IPS-18c (cell line): Measurements from ENCODE around the gene GPATCH4.
A peak's percentile ranks its signal among the peaks of the same experiment; 100 is the strongest.

Source experiments
- H3K4me3 ChIP-seq: 2 replicates; pipeline ENCODE4 v1.7.0; 2013; ENCODE audit warnings: low read depth, mild to moderate bottlenecking, low read length, moderate library complexity; ENCODE audit not compliant: insufficient read depth
- H3K9me3 ChIP-seq: one replicate; pipeline ENCODE4 v1.6.1; 2013; ENCODE audit warnings: mild to moderate bottlenecking, low read length, moderate library complexity; ENCODE audit not compliant: control insufficient read depth, insufficient read depth

Gene GPATCH4

DNA sequence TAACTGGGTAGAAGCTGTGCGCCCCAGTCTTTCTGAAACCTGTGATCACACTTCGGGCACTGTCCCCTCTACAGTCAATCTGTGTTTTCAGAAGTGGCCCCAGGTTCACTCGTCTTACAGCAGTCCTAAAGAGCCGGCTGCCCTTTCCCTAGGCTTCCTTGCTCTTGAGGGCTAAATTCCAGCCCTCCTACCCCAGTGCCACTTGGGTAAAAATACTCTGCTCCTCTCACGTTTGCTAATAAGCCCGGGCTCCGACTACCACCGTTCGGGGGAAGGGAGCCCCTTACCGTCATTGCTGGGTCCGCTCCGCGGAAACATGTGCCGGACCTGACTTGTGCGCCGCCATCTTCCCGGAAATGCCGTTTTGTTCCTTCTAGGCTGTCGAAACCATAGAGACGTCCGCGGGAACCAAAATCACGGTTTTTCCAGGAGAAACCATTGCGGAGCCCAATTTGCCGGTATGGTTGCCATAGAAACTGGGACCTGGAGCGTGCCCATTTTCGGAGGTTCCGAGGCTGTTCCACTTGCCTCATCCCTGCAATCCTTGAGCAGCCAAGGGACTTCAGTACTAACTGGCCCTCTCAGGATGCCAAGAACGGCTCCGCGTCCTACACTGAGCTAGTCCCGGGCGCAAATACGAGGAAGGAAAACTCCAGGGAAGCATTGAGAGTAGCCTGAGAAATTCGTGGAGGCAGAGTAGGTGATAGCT lies at the start of gene GPATCH4:
Gene GPATCH4, minus strand, starts transcription at position 358 of the 709 bp plus-strand sequence.
- peak within 1 kb of the TSS; percentile 97 for H3K4me3 ChIP-seq
- no peaks in the 10 kb centered on the region for H3K9me3 ChIP-seq

DNA sequence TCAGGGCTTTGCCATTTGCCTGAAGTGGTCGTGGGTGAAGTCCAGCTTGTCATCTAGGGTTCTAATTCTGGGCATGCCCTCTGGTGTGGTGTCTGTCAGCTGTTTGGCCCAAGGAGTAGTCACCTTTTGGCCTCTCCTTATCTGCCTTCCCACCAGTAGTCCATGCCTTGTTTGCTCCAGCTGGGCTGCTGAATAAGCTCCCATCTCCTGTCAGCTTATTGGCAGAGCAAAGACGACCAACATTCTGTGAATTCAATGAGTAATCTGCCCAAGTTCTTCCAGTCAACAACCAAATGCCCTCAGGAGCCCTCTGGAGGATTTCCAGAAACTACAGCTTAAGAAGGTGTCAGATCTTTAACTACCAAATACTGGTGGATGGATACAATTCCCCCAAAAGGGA lies 47.7 kb upstream of the GPATCH4 start:
- Histone ChIP-seq H3K4me3 (no peak overlapping the region), H3K9me3 (no peaks in the 10 kb centered on the region)

GRCh38 chr1:156648496-156648895 lies 47.2 kb upstream of the GPATCH4 start:
- Histone ChIP-seq H3K4me3 (no peak overlapping the region), H3K9me3 (no peaks in the 10 kb centered on the region)

DNA sequence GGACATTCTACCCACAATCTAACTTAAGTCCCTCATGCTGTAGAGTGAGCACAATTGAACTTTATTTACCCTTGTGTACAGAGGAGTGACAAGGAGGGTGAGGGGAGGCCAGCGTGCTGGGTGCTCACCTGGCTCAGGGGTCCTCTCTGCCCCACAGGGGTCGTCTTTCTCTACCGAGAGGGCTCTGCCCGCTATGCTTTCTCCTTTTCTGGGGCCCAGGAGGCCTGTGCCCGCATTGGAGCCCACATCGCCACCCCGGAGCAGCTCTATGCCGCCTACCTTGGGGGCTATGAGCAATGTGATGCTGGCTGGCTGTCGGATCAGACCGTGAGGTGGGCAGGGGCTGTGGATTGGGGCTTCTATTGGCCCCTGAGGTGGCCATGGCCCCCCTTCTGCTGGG lies 46.1 kb upstream of the GPATCH4 start:
- H3K4me3 ChIP-seq = no peak overlapping the region
- H3K9me3 ChIP-seq = no peaks in the 10 kb centered on the region

- no peaks in the 10 kb centered on the region for H3K9me3 ChIP-seq
- no peak overlapping the region for H3K4me3 ChIP-seq
These were observed 45.5 kb upstream of the GPATCH4 start for GRCh38 chr1:156646738-156647211.

GRCh38 chr1:156645666-156646065 lies 44.4 kb upstream of the GPATCH4 start:
- Histone ChIP-seq H3K4me3 (no peak overlapping the region), H3K9me3 (no peaks in the 10 kb centered on the region)

- H3K9me3 ChIP-seq = no peaks in the 10 kb centered on the region
- no peak overlapping the region for H3K4me3 ChIP-seq
These were observed 43.8 kb upstream of the GPATCH4 start for GRCh38 chr1:156645056-156645455.

GRCh38 chr1:156644640-156645039 lies 43.4 kb upstream of the GPATCH4 start:
- Histone ChIP-seq H3K9me3 (no peaks in the 10 kb centered on the region), H3K4me3 (no peak overlapping the region)

DNA sequence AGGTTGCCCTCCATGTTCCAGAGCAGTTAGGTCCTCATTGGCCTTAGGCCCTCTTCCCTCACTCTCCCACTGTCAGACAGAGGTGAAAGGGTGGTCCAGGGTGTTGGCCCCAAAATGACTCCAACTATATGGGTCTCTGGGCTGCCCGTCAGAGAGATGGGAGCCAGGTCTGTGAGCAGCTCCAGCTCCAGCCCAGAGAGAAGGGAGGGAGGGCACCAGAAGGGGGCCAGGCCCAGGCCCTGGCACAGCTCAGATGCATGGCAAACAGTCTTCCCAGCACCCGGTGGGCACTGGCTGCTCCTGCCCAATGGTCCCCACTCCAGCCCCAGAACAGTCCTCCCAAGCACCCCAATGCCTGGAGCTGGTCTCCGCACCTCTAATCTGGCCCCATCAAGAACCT lies 42.9 kb upstream of the GPATCH4 start:
- no peak overlapping the region for H3K4me3 ChIP-seq

GRCh38 chr1:156643778-156644092 lies 42.5 kb upstream of the GPATCH4 start:
- Histone ChIP-seq H3K9me3 (no peaks in the 10 kb centered on the region), H3K4me3 (no peak overlapping the region)

More for the DNA sequence above, 42.9 kb upstream of the GPATCH4 start:
- no peaks in the 10 kb centered on the region for H3K9me3 ChIP-seq

GRCh38 chr1:156643049-156643777 lies 41.9 kb upstream of the GPATCH4 start:
- H3K4me3 ChIP-seq = no peak overlapping the region; the same call in 1 of the 2 replicates
- no peaks in the 10 kb centered on the region for H3K9me3 ChIP-seq

DNA sequence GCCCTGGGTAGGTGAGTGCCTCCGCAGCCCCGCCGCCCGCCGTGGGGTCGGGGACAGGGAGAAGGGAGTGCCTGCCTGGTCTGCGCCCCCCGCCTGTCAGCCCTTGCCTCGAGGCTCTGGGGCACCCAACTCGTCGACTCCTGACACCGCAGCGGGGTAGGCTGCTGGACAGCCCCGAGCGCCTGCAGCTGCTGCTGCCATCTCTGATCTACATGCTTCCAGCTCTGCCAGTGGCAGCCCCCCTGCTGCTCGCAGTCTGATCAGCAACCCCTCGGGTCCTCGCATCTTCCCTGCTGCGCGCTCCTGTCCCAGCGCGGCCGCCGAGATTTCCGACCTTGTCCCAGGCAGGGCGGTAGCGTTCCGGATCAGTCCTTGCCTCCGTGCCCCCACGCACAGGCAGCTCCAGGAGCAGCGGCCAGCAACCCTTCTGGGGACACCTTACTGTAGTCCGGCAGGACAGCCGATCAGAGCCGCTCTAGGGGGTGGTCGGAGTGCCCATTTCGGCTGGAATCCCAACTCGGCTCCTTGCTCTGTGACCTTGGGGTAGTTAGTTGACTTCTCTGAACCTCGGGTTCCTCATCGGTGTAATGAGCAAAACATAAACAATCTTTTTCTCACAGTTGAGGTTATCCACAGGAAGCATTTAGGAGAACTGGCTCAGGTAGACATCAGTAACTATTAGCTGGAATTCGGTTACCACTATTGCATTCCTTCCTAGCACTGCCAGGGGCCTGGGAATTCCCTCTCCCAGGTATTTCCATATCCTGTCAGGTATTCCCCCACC lies 41.2 kb upstream of the GPATCH4 start:
- Histone ChIP-seq H3K9me3 (no peaks in the 10 kb centered on the region), H3K4me3 (peak overlapping the region; percentile 56)

- peak within 1 kb of the TSS; percentile 56 for H3K4me3 ChIP-seq
These were observed 40.5 kb upstream of the GPATCH4 start, which contains the start of gene BCAN for GRCh38 chr1:156641761-156642264. TSS of gene BCAN (plus strand) at chr1:156642117. CDS start at chr1:156646055, 3,938 bp downstream.

GRCh38 chr1:156640842-156641706 lies 39.8 kb upstream of the GPATCH4 start:
- H3K9me3 ChIP-seq = no peaks in the 10 kb centered on the region
- H3K4me3 ChIP-seq = peak overlapping the region; percentile 50

More at GRCh38 chr1:156641761-156642264, 40.5 kb upstream of the GPATCH4 start, which contains the start of gene BCAN:
- no peaks in the 10 kb centered on the region for H3K9me3 ChIP-seq

GRCh38 chr1:156639601-156640101 lies 38.4 kb upstream of the GPATCH4 start:
- no peak overlapping the region for H3K4me3 ChIP-seq
- H3K9me3 ChIP-seq = no peaks in the 10 kb centered on the region

- H3K9me3 ChIP-seq = no peaks in the 10 kb centered on the region
- no peak overlapping the region for H3K4me3 ChIP-seq
These were observed 37.1 kb upstream of the GPATCH4 start for GRCh38 chr1:156638189-156638985.
